ENCODE data around the gene RPS4Y2. TPM values are rescaled to one million over a fixed set of nuclear protein-coding genes. Genes with fewer than 3 reads are reported as not detected.

Gene RPS4Y2
- total RNA-seq, 2 experiments from 2014 or later: not detected

- peaks cover 15% of the 10 kb centered on the region for H3K4me1 ChIP-seq (ENCODE audit: insufficient read depth, low read length)
- POLR2A ChIA-PET: interaction anchor here (0.6 to 1.4 kb wide), 2 partner anchors 12 to 26 kb away, joined by 3 to 4 read pairs; no protein-coding TSS in a partner anchor
- H3K36me3 Mint-ChIP-seq (ENCODE audit: low read depth): no peaks in the 10 kb centered on the region
- H3K9me3 ChIP-seq (ENCODE audit: control insufficient read depth in 1 of 2, insufficient read depth in 1 of 2, low read length in 2 of 2): no peaks in the 10 kb centered on the region
- peaks cover 65% of the 10 kb centered on the region for H3K4me1 Mint-ChIP-seq (ENCODE audit: low read depth)
- H3K27me3 ChIP-seq (ENCODE audit: control insufficient read depth in 1 of 2, insufficient read depth in 2 of 2, low read length in 2 of 2): no peaks in the 10 kb centered on the region
- H3K9me3 Mint-ChIP-seq: no peaks in the 10 kb centered on the region
- TF ChIP-seq CTCF (IDR thresholded peaks at IDR 0.05): no peak
- H3K4me3 Mint-ChIP-seq: peak overlapping the region; percentile 2
- no peaks in the 10 kb centered on the region for H3K36me3 ChIP-seq (ENCODE audit: insufficient read depth, low read length)
- peak overlapping the region; percentile 58 for H3K27ac Mint-ChIP-seq
- H3K27ac ChIP-seq (ENCODE audit: low read depth in 1 of 2, low read length in 2 of 2): no peak overlapping the region
- no peaks in the 10 kb centered on the region for H3K27me3 Mint-ChIP-seq
- intact Hi-C loops (cut with DNase I, micrococcal nuclease): no loop called here
- no peak overlapping the region for H3K4me3 ChIP-seq (ENCODE audit: low read length)
- CTCF ChIA-PET: no interaction called here
- ATAC-seq (ENCODE audit: poor library complexity) (no peak), DNase-seq (peak in 1 of 14 experiments; percentile 7)
Observed at GRCh38 chrY:20784965-20785364, 29.1 kb downstream of the RPS4Y2 start.

GRCh38 chrY:20787076-20787475 lies 31.2 kb downstream of the RPS4Y2 start:
- H3K9me3 ChIP-seq (ENCODE audit: control insufficient read depth in 1 of 2, insufficient read depth in 1 of 2, low read length in 2 of 2): no peaks in the 10 kb centered on the region
- ATAC-seq (ENCODE audit: poor library complexity) (no peak), DNase-seq (no peak)
- CTCF ChIA-PET: no interaction called here
- H3K27me3 ChIP-seq (ENCODE audit: control insufficient read depth in 1 of 2, insufficient read depth in 2 of 2, low read length in 2 of 2): no peaks in the 10 kb centered on the region
- TF ChIP-seq CTCF (IDR thresholded peaks at IDR 0.05): no peak
- Mint-ChIP-seq H3K9me3 (no peaks in the 10 kb centered on the region), H3K27me3 (no peaks in the 10 kb centered on the region), H3K4me3 (no peak overlapping the region), H3K4me1 (ENCODE audit: low read depth) (peaks cover 49% of the 10 kb centered on the region), H3K27ac (no peak overlapping the region), H3K36me3 (ENCODE audit: low read depth) (no peaks in the 10 kb centered on the region)
- POLR2A ChIA-PET: interaction anchor here (0.9 kb wide), 1 partner anchor 1219 kb away, joined by 3 read pairs; no protein-coding TSS in a partner anchor
- peaks cover 15% of the 10 kb centered on the region for H3K4me1 ChIP-seq (ENCODE audit: insufficient read depth, low read length)
- H3K36me3 ChIP-seq (ENCODE audit: insufficient read depth, low read length): no peaks in the 10 kb centered on the region
- H3K4me3 ChIP-seq (ENCODE audit: low read length): no peak overlapping the region
- intact Hi-C loops (cut with DNase I, micrococcal nuclease): no loop called here
- H3K27ac ChIP-seq (ENCODE audit: low read depth in 1 of 2, low read length in 2 of 2): no peak overlapping the region

GRCh38 chrY:20798351-20799049 lies 42.6 kb downstream of the RPS4Y2 start:
- peak overlapping the region; percentile 77 for H3K27ac Mint-ChIP-seq
- no peaks in the 10 kb centered on the region for H3K27me3 Mint-ChIP-seq
- H3K36me3 Mint-ChIP-seq (ENCODE audit: low read depth): no peaks in the 10 kb centered on the region
- peak in 4 of 14 experiments; percentile 1 to 50 (median 14) for DNase-seq
- H3K4me3 Mint-ChIP-seq: peak overlapping the region; percentile 87
- CTCF ChIA-PET: no interaction called here
- H3K27me3 ChIP-seq (ENCODE audit: control insufficient read depth in 1 of 2, insufficient read depth in 2 of 2, low read length in 2 of 2): no peaks in the 10 kb centered on the region
- peak overlapping the region; percentile 50 for H3K4me3 ChIP-seq (ENCODE audit: low read length)
- H3K4me1 Mint-ChIP-seq (ENCODE audit: low read depth): peaks cover 29% of the 10 kb centered on the region
- H3K9me3 ChIP-seq (ENCODE audit: control insufficient read depth in 1 of 2, insufficient read depth in 1 of 2, low read length in 2 of 2): no peaks in the 10 kb centered on the region
- no peak overlapping the region for H3K27ac ChIP-seq (ENCODE audit: low read depth in 1 of 2, low read length in 2 of 2)
- ATAC-seq (ENCODE audit: poor library complexity): peak; percentile 29
- H3K9me3 Mint-ChIP-seq: no peaks in the 10 kb centered on the region
- H3K36me3 ChIP-seq (ENCODE audit: insufficient read depth, low read length): no peaks in the 10 kb centered on the region
- intact Hi-C loops (cut with DNase I, micrococcal nuclease): no loop called here
- TF ChIP-seq CTCF (IDR thresholded peaks at IDR 0.05): no peak
- H3K4me1 ChIP-seq (ENCODE audit: insufficient read depth, low read length): peaks cover 2% of the 10 kb centered on the region
- POLR2A ChIA-PET: no interaction called here
